RPMI8226 (cell line): Measurements from ENCODE around the gene MEIS2.

Experiments used
- DNase-seq: peaks from one replicate; pipeline ENCODE4 v3.0.0-alpha.2; 2015

Gene MEIS2

DNA sequence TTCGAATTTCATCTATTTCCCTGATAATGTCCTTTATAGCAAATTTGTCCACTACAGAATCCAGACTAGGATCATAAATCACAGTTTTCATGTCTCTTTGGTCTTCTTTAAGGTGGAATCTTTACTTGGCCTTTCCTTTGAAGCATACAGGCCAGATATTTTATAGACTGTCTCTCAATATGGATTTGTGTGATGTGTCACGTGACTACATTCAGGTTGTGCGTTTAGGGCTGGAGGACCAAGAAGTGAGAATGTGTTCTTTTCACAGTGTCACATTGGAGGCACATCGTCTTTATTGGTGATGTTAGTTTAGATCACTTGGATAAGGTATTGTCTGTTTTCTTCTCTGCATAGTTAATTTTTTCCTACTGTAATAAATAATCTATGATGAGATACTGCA is 232.9 kb downstream of the MEIS2 start:
- DNase-seq = no peak

DNA sequence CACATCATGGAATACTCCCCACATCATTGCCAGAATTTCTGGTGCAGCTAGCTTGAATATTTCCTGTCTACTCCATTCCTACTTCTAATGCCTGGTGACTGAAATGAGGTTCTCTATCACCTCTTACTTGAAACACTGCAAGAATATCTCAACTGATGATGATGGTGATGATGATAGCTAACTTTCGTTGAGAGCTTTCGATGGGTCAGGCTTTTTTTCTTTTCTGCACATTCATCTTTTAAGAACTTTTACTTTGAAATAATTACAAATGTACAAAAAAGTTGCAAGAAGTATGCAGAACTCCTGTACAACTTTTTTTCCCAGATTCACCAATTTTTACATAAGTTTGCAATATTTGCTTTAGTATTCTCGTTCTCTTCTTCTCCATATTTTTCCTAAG is 233.5 kb downstream of the MEIS2 start:
- DNase-seq = no peak

DNA sequence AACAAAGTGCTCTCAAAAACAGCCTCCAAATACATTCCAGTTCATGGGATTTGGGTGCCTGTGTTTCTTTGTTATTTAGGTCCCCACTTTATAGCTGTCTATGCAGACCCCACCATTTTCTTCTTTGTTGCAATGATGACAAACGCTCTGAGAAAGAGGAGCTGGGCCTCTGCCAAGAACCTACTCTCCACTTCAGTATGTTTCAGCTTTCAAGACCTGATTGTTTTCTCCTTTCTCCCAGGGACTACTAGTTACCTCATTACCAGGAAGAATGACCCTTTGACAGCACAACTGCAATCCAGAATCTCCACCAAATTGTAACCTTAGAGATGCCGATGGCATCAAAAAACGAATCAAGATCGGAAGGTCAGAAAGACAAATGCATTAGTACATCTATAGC is 236.8 kb downstream of the MEIS2 start:
- no peak for DNase-seq

DNA sequence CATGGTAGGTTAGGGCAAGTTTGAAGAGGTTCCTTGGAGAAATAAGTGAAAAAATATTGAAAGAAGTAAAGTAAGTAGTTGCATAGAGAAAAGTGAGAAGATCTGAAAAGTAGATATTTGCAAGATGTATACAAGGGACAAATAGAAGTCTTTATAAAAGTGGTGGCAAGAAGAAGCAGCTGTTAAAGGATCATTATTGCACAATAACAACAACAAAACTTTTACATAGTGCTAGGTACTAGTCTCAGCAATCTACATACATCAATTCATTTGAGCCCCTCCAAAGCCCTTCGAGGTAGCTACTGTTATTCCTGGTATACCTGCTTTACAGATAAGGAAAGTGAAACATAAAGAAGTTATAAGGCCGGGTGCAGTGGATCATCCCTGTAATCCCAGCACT is 239.6 kb downstream of the MEIS2 start:
- DNase-seq = no peak

DNA sequence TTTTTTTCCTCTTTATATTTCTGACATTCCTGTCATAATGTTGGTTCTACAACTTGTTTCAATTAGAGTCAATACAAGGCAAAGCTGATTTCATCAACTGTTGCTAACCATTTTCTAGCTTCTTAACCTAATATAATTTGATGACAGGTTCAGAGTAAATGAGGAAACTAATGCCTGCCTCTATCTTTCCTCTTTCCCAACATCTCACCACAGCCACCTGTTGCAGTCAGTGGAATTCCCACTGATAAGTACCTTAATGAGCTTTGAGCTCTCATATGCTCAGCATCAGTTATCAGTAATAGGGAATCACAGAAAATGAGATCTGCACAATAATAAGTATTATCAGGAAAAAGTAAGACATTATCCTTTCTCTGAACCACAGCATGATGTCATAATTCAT is 241.9 kb downstream of the MEIS2 start:
- no peak for DNase-seq

DNA sequence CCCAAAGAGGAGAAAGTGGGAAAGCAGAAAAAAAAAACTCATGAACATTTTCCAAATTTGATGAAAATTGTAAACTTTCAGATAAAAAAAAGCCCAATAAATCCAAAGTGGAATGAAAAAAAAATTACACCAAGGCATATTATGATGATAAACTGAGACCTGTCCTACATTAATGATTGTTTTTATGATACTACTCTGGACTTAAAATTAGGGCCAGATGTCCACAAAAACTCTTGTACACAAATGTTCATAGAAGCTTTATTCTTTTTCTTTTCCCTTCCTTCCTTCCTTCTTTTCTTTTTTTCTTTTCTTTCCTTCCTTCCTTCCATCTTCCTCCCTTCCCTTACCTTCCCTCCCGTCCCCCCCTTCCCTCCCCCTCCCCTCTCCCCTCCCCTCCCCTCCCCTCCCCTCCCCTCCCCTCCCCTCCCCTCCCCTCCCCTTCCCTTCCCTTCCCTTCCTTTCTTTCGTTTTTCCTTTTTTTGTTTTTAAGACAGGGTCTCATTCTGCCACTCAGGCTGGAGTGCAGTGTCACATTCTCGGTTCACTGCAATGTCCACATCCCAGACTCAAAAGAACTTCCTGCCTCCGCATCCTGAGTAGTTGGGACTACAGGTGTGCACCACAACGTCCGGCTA is 243.9 kb downstream of the MEIS2 start:
- no peak for DNase-seq

DNA sequence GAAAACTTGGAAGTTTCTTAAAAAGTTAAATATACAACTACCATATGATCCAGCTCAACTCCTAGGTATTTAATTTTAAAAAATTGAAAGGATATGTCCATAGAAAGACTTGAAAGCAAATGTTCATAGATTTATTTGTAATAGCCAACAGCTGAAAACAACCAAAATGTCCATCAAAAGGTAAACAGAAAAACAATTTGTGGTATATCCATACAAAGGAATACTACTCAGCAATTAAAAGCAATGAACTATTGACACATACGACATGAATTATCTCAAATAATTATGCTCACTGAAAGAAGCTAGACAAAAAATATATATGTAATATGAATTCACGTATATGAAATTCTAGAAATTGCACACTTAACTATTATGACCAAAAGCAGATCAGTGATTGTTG is 249.5 kb downstream of the MEIS2 start:
- no peak for DNase-seq

DNA sequence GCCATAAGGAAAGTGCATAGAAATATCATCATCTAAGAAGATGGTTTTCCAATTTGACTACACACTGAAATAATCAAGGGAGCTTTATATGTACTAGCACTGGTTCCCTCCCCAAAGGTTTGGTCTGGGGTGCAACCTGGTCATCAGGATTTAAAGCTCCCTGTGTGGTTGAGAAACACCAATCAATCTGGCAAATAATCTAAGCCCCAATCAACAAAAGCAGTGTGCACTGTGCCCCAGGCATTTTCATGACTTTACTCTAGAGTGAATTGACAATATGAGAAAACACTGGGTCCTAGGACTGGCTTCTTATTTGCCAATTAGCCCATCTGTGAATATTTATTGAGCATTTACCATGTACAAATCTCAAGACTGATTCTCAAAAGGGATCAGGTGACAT is 255.1 kb downstream of the MEIS2 start:
- no peak for DNase-seq

DNA sequence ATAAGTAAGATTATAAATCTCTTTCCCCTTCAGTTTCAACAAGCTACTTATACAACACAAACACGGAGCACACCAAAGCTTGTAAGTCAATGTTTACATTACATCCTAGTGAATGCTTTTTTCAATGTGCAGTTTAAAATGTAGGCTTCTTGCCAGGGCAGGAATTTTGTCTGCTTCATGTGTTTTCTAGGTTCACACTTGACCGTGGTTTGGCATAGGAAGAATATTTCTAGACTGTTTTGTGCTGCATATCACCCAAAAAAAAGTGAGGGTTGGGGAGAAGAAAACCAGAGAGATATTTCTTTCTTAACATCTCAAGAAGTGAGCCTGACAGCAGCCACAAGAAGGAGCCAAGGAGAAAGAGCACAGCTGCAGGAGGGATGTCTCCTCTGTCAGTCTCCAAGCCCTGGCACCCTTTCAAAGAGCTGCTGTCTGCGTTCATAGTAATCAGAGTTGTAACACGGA is 255.8 kb downstream of the MEIS2 start:
- no peak for DNase-seq

DNA sequence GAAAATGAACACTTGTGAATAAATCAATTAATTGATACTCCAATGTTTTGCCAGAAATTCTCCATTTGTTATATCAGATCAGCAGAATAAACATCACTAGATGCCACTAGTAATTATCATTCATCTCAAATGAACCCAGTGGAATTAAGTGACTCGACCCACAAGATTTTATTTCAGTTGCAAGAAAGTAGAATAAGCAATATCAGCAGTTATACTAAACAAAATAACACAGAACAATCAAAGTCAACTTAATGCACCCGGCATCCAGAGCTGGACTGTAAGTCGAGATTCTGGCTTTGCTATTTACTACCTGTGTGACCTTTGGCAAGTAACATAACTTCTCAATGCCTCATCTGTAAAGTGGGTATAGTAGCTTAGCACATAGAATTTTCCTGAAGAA is 256.5 kb downstream of the MEIS2 start:
- DNase-seq = no peak

DNA sequence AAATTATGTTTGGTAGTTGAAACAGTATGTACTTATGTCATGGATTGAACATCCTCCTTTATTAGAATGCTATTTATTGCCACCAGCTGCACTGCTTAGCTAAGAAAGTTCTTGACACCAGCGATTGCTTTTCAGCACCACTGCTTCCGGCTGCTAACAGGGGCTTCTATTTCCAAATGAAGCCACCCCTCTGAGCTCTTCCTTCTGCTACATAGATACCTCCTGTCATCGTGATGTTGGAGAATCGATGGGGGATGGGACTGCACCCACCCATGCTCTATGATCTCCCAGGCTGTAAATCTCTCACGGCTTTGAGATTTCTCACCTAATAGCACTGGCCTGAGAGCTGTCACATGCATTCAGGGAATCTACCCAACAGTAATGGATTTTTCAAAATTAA is 259.2 kb downstream of the MEIS2 start:
- DNase-seq = no peak
